ENCODE results near the gene ACSL1. TPM values are rescaled to one million over a fixed set of nuclear protein-coding genes. Genes with fewer than 3 reads are reported as not detected.

ACSL1 gene
- total and polyA plus RNA-seq, 2 donors (not counting 3 experiments of a cell fraction or from before 2014, with no cell fraction given), result 7.3 to 17.7 TPM

- Histone ChIP-seq H3K27ac (ENCODE audit: insufficient read depth, low read depth, low read length) (no peak overlapping the region), H3K9me1 (replicated peaks; ENCODE audit: control insufficient read depth, extremely low read depth, insufficient read depth, low read length) (no peaks in the 10 kb centered on the region), H3K4me3 (replicated peaks in 1 of 3; ENCODE audit: insufficient read depth in 1 of 3, low read depth in 1 of 3, low read length in 3 of 3) (peak overlapping the region in 1 of 3 experiments; percentile 33), H3K4me1 (ENCODE audit: control insufficient read depth, extremely low read depth, insufficient read depth, low read length) (peaks cover 24% of the 10 kb centered on the region), H3K27me3 (ENCODE audit: control insufficient read depth in 2 of 2, insufficient read depth in 2 of 2, low read length in 2 of 2) (no peaks in the 10 kb centered on the region), H3K79me2 (ENCODE audit: control insufficient read depth, insufficient read depth, low read length) (peaks cover 36% of the 10 kb centered on the region), H3K9ac (replicated peaks; ENCODE audit: extremely low read depth, insufficient read depth, low read length) (peak overlapping the region; percentile 89), H3K36me3 (ENCODE audit: control insufficient read depth in 2 of 2, extremely low read depth in 1 of 2, insufficient read depth in 2 of 2, low read length in 2 of 2) (peaks cover 0 to 5% of the 10 kb centered on the region in 2 experiments), H3K9me3 (replicated peaks; ENCODE audit: control insufficient read depth, insufficient read depth, low read length) (no peaks in the 10 kb centered on the region), H4K20me1 (replicated peaks; ENCODE audit: control insufficient read depth, extremely low read depth, insufficient read depth, low read length) (no peaks in the 10 kb centered on the region), H3K4me2 (ENCODE audit: insufficient read depth, low read length) (peak overlapping the region; percentile 65), H2AFZ (ENCODE audit: low read depth, low read length) (no peak overlapping the region)
- dilution Hi-C loops (cut with MboI; ENCODE audit: extremely low pct_ligation_motif_present, low sequenced_read_pairs) (no loop called here), intact Hi-C loops (cut with micrococcal nuclease) (loop anchor here (5.0 kb wide), 1 partner anchor 350 kb away; no protein-coding TSS in a partner anchor)
- no TSS peak for BruUV-seq (replicated peaks)
- no peak for TF ChIP-seq MYC (IDR thresholded peaks at IDR 0.05; ENCODE audit: low read depth, low read length)
- TF ChIP-seq CTCF (IDR thresholded peaks at IDR 0.05; ENCODE audit: extremely low read depth in 1 of 2, insufficient read depth in 1 of 2, low read depth in 1 of 2, low read length in 2 of 2), result no peak
- TF ChIP-seq POLR2AphosphoS5 (IDR thresholded peaks at IDR 0.05; ENCODE audit: insufficient read depth, low read depth, low read length), result no peak
- TF ChIP-seq EZH2 (IDR thresholded peaks at IDR 0.05; ENCODE audit: borderline replicate concordance, low read depth, low read length, severe bottlenecking), result no peak
- TF ChIP-seq MAX (IDR thresholded peaks at IDR 0.05; ENCODE audit: insufficient read depth, insufficient read length), result no peak
- no peak for TF ChIP-seq FOS (IDR thresholded peaks at IDR 0.05; ENCODE audit: borderline replicate concordance, insufficient read depth, low read length)
- no peak for TF ChIP-seq GATA2 (IDR thresholded peaks at IDR 0.05; ENCODE audit: insufficient read depth, insufficient read length, low read depth, low read length)
- no peak for TF ChIP-seq POLR2A (IDR thresholded peaks at IDR 0.05; ENCODE audit: low read depth, low read length)
- TF ChIP-seq JUN (IDR thresholded peaks at IDR 0.05; ENCODE audit: borderline replicate concordance, insufficient read depth, insufficient read length, low read depth), result no peak
- POLR2A ChIA-PET, result no interaction called here
- CTCF ChIA-PET, result interaction anchor here (0.7 to 5.7 kb wide), 4 partner anchors 13 to 467 kb away, joined by 3 to 35 read pairs (median 31); partner anchors contain the start of genes CASP3 and PRIMPOL
- DNase-seq (ENCODE audit: low read depth, low spot score) (no peak), FAIRE-seq (no peak)
These were observed 93.6 kb downstream of the ACSL1 start for GRCh38 chr4:184732126-184732525.

All from endothelial cell of umbilical vein (primary cell).